ENCODE data around the gene RAB3B.

Gene RAB3B

GRCh38 chr1:51961231-51961630 is 29.3 kb downstream of the RAB3B start:
- TF ChIP-seq CREB1 (IDR thresholded peaks at IDR 0.05; ENCODE audit: low read depth), result no peak
- no peak for TF ChIP-seq CEBPB (IDR thresholded peaks at IDR 0.05)

- TF ChIP-seq MAX (IDR thresholded peaks at IDR 0.05) (no peak), CEBPB (IDR thresholded peaks at IDR 0.05) (no peak), REST (IDR thresholded peaks at IDR 0.05; ENCODE audit: low read depth) (no peak), NFIC (IDR thresholded peaks at IDR 0.05) (no peak), EGR1 (IDR thresholded peaks at IDR 0.05) (no peak), USF1 (IDR thresholded peaks at IDR 0.05) (no peak), CREB1 (IDR thresholded peaks at IDR 0.05; ENCODE audit: low read depth) (no peak), TEAD4 (IDR thresholded peaks at IDR 0.05) (no peak), TCF12 (IDR thresholded peaks at IDR 0.05; ENCODE audit: low read depth) (no peak), ZBTB7A (IDR thresholded peaks at IDR 0.05; ENCODE audit: low read depth) (no peak), YY1 (IDR thresholded peaks at IDR 0.05; ENCODE audit: low read depth) (no peak), TAF1 (IDR thresholded peaks at IDR 0.05; ENCODE audit: low read depth) (no peak), RAD21 (IDR thresholded peaks at IDR 0.05; ENCODE audit: low read depth) (no peak), EP300 (IDR thresholded peaks at IDR 0.05; ENCODE audit: borderline replicate concordance) (no peak), FOXM1 (IDR thresholded peaks at IDR 0.05; ENCODE audit: borderline replicate concordance, low read depth) (no peak)
Measured at GRCh38 chr1:51960262-51960661, 30.2 kb downstream of the RAB3B start.

GRCh38 chr1:51958824-51959223 is 31.7 kb downstream of the RAB3B start:
- TF ChIP-seq TAF1 (IDR thresholded peaks at IDR 0.05; ENCODE audit: low read depth) (no peak), EGR1 (IDR thresholded peaks at IDR 0.05) (no peak), REST (IDR thresholded peaks at IDR 0.05; ENCODE audit: low read depth) (no peak), MAX (IDR thresholded peaks at IDR 0.05) (no peak), NFIC (IDR thresholded peaks at IDR 0.05) (no peak), TEAD4 (IDR thresholded peaks at IDR 0.05) (no peak), CEBPB (IDR thresholded peaks at IDR 0.05) (no peak), CREB1 (IDR thresholded peaks at IDR 0.05; ENCODE audit: low read depth) (no peak), TCF12 (IDR thresholded peaks at IDR 0.05; ENCODE audit: low read depth) (no peak), ZBTB7A (IDR thresholded peaks at IDR 0.05; ENCODE audit: low read depth) (no peak), EP300 (IDR thresholded peaks at IDR 0.05; ENCODE audit: borderline replicate concordance) (no peak), YY1 (IDR thresholded peaks at IDR 0.05; ENCODE audit: low read depth) (no peak), FOXM1 (IDR thresholded peaks at IDR 0.05; ENCODE audit: borderline replicate concordance, low read depth) (no peak), USF1 (IDR thresholded peaks at IDR 0.05) (no peak)

- TF ChIP-seq FOXM1 (IDR thresholded peaks at IDR 0.05; ENCODE audit: borderline replicate concordance, low read depth) (no peak), NFIC (IDR thresholded peaks at IDR 0.05) (no peak), EGR1 (IDR thresholded peaks at IDR 0.05) (no peak), USF1 (IDR thresholded peaks at IDR 0.05) (no peak), CEBPB (IDR thresholded peaks at IDR 0.05) (no peak), REST (IDR thresholded peaks at IDR 0.05; ENCODE audit: low read depth) (no peak), RAD21 (IDR thresholded peaks at IDR 0.05; ENCODE audit: low read depth) (no peak), CREB1 (IDR thresholded peaks at IDR 0.05; ENCODE audit: low read depth) (no peak), ZBTB7A (IDR thresholded peaks at IDR 0.05; ENCODE audit: low read depth) (no peak), MAX (IDR thresholded peaks at IDR 0.05) (no peak), TEAD4 (IDR thresholded peaks at IDR 0.05) (no peak), TCF12 (IDR thresholded peaks at IDR 0.05; ENCODE audit: low read depth) (no peak)
Measured at GRCh38 chr1:51957618-51958017, 32.9 kb downstream of the RAB3B start.

Data from Ishikawa (cell line).